Measurements from ENCODE around the gene COL4A2.

COL4A2 gene

GRCh38 chr13:110262508-110263291, 44.4 kb upstream of the COL4A2 start:
- H3K4me1 ChIP-seq (ENCODE audit: insufficient read depth, low read length, severe bottlenecking) = no peaks in the 10 kb centered on the region
- H3K4me3 ChIP-seq (ENCODE audit: low read depth, low read length, poor library complexity, severe bottlenecking) = no peak overlapping the region
- no peaks in the 10 kb centered on the region for H3F3A ChIP-seq (ENCODE audit: insufficient read depth, low read length)
- no peaks in the 10 kb centered on the region for H3K9me3 ChIP-seq (ENCODE audit: low read length)
- no peaks in the 10 kb centered on the region for H4K20me1 ChIP-seq (ENCODE audit: insufficient read depth, low read length)
- H3K9ac ChIP-seq (ENCODE audit: low read length) = no peak overlapping the region
- H3K4me2 ChIP-seq (ENCODE audit: low read length) = no peak overlapping the region
- no peak overlapping the region for H3K27ac ChIP-seq (ENCODE audit: low read depth, low read length, poor library complexity, severe bottlenecking)
- no peaks in the 10 kb centered on the region for H3K9me2 ChIP-seq (ENCODE audit: low read depth, low read length)
- H3K27me3 ChIP-seq (ENCODE audit: insufficient read depth, low read length) = no peaks in the 10 kb centered on the region
- H3K36me3 ChIP-seq (ENCODE audit: insufficient read depth, low read length) = no peaks in the 10 kb centered on the region
- no peak overlapping the region for H2AFZ ChIP-seq (ENCODE audit: low read length)
- no peaks in the 10 kb centered on the region for H3K79me2 ChIP-seq (ENCODE audit: insufficient read depth, low read length)
- TF ChIP-seq EZH2 (IDR thresholded peaks at IDR 0.05; ENCODE audit: borderline replicate concordance, low read length) (no peak), CTCF (IDR thresholded peaks at IDR 0.05; ENCODE audit: low read length) (no peak)

- H3K4me2 ChIP-seq (ENCODE audit: low read length) = no peak overlapping the region
- H3K27me3 ChIP-seq (ENCODE audit: insufficient read depth, low read length) = no peaks in the 10 kb centered on the region
- no peaks in the 10 kb centered on the region for H3K9me3 ChIP-seq (ENCODE audit: low read length)
- no peaks in the 10 kb centered on the region for H4K20me1 ChIP-seq (ENCODE audit: insufficient read depth, low read length)
- no peak overlapping the region for H2AFZ ChIP-seq (ENCODE audit: low read length)
- no peaks in the 10 kb centered on the region for H3F3A ChIP-seq (ENCODE audit: insufficient read depth, low read length)
- H3K27ac ChIP-seq (ENCODE audit: low read depth, low read length, poor library complexity, severe bottlenecking) = no peak overlapping the region
- no peaks in the 10 kb centered on the region for H3K36me3 ChIP-seq (ENCODE audit: insufficient read depth, low read length)
- H3K79me2 ChIP-seq (ENCODE audit: insufficient read depth, low read length) = no peaks in the 10 kb centered on the region
- H3K9me2 ChIP-seq (ENCODE audit: low read depth, low read length) = no peaks in the 10 kb centered on the region
- H3K4me1 ChIP-seq (ENCODE audit: insufficient read depth, low read length, severe bottlenecking) = no peaks in the 10 kb centered on the region
- H3K9ac ChIP-seq (ENCODE audit: low read length) = no peak overlapping the region
- TF ChIP-seq CTCF (IDR thresholded peaks at IDR 0.05; ENCODE audit: low read length) (no peak), EZH2 (IDR thresholded peaks at IDR 0.05; ENCODE audit: borderline replicate concordance, low read length) (no peak)
- no peak overlapping the region for H3K4me3 ChIP-seq (ENCODE audit: low read depth, low read length, poor library complexity, severe bottlenecking)
These were observed 43.7 kb upstream of the COL4A2 start for GRCh38 chr13:110263404-110263803.

GRCh38 chr13:110263888-110264287, 43.2 kb upstream of the COL4A2 start:
- H3K4me2 ChIP-seq (ENCODE audit: low read length) = no peak overlapping the region
- H3K4me3 ChIP-seq (ENCODE audit: low read depth, low read length, poor library complexity, severe bottlenecking) = no peak overlapping the region
- no peaks in the 10 kb centered on the region for H3F3A ChIP-seq (ENCODE audit: insufficient read depth, low read length)
- TF ChIP-seq CTCF (IDR thresholded peaks at IDR 0.05; ENCODE audit: low read length) (no peak), EZH2 (IDR thresholded peaks at IDR 0.05; ENCODE audit: borderline replicate concordance, low read length) (no peak)
- H3K36me3 ChIP-seq (ENCODE audit: insufficient read depth, low read length) = no peaks in the 10 kb centered on the region
- no peaks in the 10 kb centered on the region for H3K4me1 ChIP-seq (ENCODE audit: insufficient read depth, low read length, severe bottlenecking)
- no peaks in the 10 kb centered on the region for H3K9me2 ChIP-seq (ENCODE audit: low read depth, low read length)
- H3K9ac ChIP-seq (ENCODE audit: low read length) = no peak overlapping the region
- no peak overlapping the region for H2AFZ ChIP-seq (ENCODE audit: low read length)
- no peaks in the 10 kb centered on the region for H3K9me3 ChIP-seq (ENCODE audit: low read length)
- no peaks in the 10 kb centered on the region for H3K27me3 ChIP-seq (ENCODE audit: insufficient read depth, low read length)
- H4K20me1 ChIP-seq (ENCODE audit: insufficient read depth, low read length) = no peaks in the 10 kb centered on the region
- no peak overlapping the region for H3K27ac ChIP-seq (ENCODE audit: low read depth, low read length, poor library complexity, severe bottlenecking)
- H3K79me2 ChIP-seq (ENCODE audit: insufficient read depth, low read length) = no peaks in the 10 kb centered on the region
